GOT3 (cell line): ENCODE data around the gene GLI3.
A peak's percentile ranks its signal among the peaks of the same experiment; 100 is the strongest.

Experiments used
- DNase-seq: peaks from one replicate; lab custom pipeline; 2025; ENCODE audit warnings: mixed read lengths; lab: John Stamatoyannopoulos, UW

GLI3 gene

DNA sequence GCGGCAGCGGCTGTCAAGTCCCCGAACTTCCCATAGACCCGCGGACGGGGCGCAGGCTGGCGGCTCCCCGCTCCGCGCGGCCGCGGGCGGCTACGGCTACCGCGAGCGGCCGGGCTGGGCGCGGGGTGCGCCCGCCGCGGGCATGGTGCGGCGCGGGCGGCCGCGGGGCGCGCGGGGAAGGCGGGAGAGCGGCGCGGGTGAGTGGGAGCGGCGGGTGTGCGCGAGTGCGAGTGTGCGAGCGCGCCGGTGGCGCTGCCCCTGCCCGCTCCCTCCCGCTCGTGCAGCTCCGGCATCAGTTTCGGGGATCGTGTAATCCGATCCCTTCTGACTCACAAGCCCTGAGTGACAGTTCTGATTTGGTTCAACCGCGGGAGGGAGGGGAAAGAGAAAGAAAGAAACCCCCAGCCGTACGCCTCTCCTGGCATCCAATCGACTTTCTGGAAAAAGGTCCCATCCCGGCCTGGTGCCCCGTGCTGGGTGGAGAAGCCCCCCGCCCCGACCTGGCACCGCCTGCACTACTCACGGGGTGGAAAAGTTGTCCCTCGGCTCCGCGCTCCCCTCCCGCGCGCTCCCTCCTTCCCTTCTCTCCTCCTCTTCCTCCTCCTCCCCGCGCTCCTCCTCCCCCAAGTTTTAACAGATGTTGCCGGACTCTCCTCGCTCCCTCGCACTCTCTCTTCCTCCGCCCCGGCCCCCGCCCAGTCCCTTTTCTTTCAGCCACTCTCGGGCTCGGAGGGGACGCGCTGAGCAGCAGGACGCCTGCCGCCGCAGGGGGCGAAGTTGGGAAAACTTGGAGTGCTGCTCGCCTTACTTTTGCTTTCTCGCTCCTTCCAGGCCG lies at the start of gene GLI3:
Gene GLI3, minus strand, starts transcription at position 234 of the 835 bp plus-strand sequence. CDS start 13,956 bp downstream, outside the sequence.
- peak; percentile 76 for DNase-seq

DNA sequence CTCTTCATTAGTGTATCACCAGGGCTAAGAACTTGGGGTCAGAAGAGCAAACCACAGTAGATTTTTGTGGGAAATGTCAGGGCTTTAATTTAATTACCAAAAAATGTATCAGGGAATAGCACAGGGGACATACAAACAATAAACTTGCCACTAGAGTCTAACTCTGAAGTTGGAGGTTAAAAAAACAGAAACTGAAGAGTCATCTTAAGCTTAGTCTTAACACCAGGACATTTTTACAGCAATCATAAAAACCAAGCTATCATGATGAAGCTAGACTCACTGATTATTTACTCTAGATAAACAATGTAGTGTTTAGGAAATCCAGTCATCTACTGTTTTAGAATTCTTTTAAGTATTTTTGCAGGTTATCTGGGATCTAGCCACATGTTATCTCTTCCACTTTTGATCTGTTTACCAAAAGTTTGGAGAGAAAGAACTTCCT lies 48.4 kb upstream of the GLI3 start:
- DNase-seq: no peak

DNA sequence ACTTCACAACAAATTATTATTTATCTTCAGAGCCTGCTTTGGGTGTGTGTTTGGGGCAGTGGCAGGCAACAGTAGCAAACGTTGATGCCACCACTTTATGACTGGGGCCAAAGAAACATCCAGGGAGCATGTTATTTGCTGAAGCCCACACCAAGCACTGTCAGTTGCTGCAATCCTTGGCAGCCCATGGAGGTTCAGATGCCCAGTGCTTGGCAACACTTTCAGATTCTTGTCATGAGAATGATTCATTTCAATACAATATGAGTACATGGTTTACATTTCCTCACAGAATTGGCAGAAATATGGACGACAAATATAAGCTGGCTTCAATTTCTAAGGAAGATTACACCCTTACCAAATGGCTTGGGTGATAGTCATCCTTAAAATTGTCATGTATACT lies 46.5 kb upstream of the GLI3 start:
- no peak for DNase-seq

DNA sequence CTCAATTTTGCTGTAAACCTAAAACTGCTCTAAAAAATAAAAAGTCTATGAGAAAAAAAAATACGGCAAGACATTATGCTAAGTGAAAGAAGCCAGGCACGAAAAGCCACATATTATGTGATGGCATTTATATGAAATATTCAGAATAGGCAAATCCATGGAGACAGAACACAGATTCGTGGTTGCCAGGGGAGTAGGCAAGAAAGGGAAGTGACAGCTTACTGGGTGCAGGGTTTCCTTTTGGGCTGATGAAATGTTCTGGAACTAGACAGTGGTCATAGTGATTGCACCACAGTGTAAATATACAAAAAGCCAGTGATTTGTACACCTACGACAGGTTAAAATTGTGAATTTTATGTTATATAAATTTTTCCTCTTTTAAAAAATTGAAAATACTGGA lies 41.3 kb upstream of the GLI3 start:
- DNase-seq: no peak

DNA sequence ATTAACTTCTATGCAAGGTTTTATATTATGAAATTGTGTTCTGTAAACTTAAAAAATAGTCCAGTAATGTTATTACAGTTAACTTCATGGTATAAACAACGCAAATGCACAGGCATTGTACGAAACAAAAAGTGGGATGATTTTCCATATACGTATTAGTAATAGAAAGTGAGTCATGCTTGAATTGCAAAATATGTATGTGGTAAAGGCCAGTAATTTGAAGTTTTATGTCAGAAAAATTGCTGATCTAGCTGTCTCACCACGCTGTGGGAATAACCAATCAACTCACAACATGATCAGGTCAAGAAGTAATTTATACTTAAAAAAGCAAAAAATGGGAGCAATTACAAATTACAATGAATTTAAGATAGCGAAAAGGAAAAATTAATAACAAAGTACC lies 37.0 kb upstream of the GLI3 start:
- DNase-seq: no peak

DNA sequence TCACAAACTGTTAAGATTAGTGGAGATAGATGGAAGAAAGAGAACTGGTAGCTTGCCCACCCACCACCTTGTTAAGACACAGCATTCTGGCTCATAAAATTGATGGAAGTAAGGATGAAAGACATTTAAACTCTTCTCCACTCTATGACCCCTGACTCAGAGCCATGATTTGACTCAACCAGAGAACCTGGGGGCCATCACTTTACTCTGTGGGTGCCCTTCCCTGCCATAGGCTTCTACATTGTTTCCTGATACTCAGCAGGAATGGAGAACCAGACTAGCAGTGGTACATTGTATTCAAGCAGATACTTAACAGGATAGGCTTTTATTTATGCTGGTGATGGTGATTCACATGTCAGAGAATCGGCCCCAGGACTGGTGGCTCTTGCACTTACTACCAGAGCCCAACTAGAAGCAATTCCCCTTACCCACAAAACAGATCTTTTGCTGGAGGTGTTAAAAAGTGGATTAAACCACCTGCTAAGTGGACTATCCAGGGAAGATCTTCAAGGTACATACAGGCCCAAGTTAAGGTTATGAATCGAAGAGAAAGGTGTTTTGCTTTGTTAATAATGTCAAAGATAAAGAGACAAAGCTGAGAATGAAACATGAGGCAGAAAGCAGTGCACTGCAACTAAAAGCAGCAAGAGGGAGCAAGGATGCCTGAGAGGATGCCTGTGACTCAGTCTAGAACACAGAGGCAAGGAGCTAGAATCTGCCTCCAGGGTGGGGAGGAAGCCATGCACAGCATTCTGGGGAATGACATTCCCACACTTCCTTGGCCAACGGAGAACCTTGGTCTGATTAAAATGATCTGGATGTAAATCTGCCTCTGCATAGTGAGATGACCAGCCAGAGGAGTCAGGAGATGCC lies 36.0 kb upstream of the GLI3 start:
- no peak for DNase-seq

DNA sequence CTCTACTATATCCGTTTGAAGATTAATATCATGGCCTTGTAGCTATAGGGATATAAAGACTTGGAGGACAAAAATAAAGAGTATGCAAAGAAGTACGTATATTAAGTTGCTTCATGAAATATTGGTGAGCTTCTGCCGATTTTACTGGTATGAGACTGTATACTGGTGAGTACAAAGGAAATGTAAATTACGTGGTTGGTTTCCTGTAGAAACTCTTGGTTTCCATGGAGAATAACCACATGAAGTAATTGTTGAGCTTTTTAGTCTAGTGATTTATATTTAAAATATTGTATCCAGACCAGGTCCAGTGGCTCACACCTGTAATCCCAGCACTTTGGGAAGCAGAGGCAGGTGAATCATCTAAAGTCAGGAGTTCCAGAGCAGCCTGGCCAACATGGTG lies 32.2 kb upstream of the GLI3 start:
- no peak for DNase-seq

DNA sequence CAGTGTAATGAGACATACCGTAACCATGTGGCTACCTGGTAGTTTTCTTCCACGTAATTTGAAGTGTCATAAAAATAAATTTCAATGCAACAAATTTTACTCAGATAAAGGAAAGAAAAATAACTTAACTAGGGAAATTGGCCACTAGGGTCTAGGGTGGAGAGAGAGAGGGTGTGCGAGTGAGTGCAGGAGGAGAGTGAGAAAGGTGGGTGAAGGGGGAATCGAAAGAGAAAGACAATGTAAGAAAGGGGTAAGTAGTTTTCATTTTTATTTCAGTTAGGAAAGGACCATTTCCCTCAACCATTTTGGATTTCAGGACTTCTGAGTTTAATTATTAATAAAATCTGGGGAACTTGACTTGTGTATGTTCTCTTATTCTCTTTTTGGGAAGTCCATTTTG lies 27.7 kb upstream of the GLI3 start:
- DNase-seq: no peak

DNA sequence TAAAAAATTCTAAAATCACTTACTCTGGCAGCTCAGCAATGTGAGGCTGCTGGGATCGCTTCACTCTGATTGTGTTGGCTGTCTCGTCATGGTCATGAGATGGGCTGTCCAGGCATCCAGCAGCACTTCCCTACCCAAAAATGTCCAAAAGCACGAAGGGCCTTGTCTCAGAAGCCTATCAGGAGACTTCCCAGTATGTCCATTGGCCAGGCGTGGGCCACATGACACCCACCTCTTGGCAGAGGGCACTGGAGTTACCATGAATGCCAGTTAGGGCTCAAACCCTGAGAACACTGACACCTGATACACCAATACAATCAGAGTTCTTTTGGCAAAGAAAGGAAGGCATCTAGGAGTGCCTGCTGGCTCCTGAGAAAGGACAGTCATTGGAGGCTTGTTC lies 27.0 kb upstream of the GLI3 start:
- DNase-seq: no peak

DNA sequence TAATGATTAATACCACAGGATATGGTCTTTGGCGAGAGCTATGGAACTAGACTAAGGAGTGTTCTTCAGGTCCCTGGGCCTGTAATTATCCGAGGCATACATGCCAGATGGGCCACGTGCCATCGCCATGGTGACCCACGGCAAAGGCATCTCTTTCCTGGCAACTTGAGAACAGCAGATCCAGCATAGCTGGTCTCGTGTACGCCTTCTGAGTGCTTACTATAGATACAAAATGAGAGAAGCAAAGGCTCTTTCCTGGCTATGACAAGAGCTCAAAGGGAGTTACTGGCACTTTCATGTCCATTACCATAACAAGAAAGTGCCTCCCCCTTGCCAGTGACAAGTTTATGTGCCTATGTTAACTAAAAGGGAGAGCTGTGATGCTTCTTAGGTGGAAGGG lies 26.0 kb upstream of the GLI3 start:
- no peak for DNase-seq

DNA sequence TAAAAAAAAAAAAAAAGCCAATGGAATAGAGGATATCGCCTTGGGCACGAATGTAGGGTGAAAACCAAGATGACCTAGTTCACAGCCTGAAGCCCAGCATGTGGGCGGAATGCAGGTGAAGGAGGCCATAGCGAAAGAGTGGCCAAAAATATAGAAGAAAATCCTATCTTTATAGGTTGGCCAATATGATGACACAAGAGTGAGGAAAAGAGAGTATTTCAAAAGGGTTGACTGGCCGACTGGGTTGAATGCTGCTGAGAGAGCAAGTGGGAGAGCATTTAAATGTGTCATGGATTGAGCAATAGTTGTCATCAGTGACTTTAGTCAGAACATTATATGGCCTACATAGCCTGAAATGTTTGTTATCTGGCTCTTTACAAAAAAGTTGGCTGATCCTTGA lies 17.2 kb upstream of the GLI3 start:
- DNase-seq: no peak

DNA sequence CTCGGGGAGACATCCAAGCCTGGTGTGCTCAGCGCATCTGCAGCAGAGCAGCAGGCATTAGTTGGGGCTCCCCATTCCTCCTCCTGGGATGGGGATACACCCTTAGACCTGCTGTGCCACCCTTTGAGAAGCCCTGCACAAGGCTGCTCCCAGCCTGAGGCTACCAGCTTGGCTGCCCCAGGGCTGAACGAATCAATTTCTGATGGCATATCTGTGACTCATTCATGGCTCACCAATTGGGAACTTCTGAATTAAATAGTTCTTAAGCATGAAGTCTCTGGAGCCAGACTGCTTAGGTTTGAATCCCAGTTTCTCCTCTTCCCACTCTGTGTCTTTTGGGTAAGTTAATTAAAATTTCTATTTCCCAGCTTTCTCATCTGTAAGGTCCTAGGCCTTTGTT lies 16.3 kb upstream of the GLI3 start:
- no peak for DNase-seq

DNA sequence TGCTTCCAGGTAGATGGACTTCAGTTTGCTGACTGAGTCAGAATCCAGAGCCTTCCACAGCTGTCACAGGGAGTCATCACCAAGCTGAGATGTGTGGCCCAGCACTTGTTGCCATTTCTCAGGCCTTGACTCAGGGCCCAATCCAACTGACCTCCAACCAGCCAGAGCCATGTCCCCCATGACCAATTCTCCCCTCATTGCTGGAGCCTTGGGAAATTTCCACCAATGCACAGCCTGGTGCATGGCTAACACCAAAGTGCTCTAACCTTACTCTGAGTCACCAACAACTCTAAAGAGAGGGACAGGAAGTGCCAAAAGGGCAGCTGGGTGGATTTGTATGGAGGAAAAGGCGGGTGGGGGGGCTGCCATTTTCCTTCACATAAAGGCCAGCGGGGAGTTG lies 13.4 kb upstream of the GLI3 start:
- no peak for DNase-seq

DNA sequence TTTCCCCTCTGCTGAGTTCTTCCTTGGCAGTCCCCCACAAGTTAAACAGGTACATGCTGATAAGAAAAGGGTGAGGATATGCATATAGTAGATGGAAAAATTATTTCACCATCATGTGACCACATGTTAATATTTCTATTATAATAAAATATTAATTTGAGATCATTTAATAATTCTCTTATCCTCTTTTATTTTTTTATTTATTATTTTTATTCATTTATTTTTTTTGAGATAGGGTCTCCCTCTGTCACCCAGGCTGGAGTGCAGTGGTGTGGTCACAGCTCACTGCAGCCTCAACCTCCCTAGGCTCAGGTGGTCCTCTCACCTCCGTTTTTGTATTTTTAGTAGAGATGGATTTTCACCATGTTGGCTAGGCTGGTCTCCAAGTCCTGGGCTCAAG lies 11.6 kb upstream of the GLI3 start:
- DNase-seq: no peak

DNA sequence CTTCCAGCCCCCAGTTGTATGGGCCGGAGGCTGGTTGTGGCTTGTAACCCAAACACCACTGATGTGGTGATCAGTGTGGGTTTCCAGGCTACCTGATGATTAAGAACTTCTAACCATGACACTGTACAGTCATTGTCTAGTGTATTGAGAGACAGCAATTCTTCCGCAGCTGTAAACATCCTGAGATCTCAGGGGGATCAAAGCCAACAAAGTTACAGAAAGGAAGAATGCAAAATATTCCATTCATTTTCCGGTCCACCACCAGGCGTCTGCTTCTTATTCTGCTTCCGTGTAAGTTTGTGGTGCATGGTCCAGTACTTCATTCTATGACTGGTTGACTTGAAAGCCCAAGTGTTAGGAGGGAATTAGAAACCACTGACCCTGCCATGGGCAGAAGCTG lies 10.3 kb upstream of the GLI3 start:
- DNase-seq: no peak

DNA sequence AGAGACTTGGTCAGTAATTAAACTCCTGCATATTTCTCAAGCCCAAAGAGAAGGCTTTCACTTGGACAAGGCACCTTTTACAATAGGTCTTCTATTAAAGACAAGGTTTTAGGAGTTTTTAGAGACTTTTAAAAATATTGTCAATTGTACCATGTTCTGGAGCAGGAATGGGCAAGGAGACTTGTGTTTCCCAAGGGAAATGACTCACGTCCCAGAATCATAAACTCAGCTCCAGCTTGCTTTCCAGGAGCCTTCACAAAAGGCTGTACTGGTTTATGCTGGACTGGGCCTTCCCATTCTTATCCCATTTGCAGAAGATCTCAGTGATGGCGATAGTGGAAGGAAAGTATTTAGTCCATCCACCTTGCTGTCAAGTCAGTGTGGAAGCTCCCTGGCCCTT lies 7.8 kb upstream of the GLI3 start:
- DNase-seq: no peak

DNA sequence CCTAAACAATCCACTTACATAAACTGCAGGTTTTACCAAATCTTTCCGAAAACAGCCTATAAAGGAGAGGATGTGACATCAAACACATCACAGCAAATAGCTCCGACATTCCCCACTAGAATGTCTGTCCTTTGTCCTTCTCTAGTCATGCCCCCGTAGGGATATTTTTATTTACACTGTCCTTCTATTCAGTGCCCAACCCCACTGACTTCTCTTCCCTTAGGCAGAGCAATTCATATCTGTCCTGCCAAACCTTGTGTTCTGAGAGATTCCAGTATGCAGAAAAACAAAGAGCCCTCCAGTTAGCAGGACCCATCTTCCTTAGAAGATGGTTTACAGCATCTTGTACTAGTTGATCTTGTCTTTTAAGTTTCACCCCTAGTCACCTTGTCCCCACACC lies 5.4 kb upstream of the GLI3 start:
- DNase-seq: no peak

DNA sequence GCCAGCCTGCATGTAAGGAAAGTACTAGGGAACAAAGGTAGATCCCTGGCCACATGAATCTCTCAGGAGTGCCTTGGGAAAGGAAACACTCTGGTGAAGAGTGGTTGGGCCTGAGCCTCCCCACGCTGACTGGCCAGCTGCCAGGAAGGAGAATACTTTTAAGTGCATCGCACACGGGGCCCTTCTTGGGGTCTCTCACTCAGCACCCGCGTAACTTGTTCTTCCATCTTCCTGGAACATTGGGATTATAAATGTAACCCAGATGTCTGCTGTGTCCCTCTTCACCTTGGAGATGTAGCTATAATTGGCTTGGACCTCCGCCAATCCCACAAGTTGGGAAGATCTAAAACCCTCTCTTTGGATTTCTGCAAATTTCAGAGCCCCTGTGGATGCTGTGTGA lies 4.4 kb upstream of the GLI3 start:
- no peak for DNase-seq

DNA sequence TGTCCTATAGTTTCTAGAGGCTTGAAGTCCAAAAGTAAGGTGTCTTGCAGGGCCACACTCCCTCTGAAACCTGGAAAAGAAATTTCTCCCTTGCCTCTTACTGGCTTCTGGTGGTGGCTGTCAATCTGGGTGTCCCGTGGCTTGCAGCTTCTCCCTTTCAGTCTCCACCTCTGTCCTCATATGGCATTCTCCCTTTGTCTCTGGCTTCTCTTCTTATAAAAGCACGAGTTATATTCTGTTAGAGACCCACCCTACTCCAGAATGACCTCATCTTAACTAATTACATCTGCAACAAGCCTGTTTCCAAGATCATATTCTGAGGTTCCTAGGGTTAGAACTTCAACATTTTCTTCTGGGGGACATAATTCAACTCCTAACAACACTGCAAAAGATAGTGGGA lies 3.4 kb upstream of the GLI3 start:
- DNase-seq: no peak

DNA sequence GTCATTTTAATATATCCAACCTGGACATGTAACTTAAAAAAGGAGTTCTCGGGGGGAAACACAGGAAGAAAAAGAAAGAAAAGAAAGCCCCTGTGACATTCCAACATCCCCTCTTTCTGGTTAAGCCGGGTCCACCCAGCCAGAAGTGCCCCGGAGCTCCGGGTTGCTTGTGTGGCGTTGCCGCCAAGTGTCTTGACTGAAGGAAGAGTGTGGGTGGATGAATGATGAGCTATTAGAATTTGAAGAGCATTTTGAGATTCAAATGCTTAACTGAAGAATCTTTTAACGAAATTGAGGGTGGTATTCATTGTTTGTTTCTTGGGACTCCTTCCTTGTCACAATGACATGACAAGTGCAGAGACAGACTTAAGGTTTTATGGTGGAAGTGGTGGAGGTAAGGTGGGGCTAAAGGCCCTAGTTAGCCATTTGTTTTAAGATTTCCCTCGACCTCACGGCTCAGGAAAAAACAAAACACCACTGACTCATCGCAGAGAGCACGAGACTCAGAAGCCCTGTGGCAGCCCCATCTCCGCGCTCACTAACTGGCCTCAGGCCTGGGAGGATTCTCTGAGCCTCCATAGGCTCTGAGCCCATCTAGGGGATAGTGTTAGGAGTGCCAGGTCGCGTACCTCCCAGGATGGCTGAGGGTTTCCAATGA lies 1.8 kb upstream of the GLI3 start:
- DNase-seq: no peak

DNA sequence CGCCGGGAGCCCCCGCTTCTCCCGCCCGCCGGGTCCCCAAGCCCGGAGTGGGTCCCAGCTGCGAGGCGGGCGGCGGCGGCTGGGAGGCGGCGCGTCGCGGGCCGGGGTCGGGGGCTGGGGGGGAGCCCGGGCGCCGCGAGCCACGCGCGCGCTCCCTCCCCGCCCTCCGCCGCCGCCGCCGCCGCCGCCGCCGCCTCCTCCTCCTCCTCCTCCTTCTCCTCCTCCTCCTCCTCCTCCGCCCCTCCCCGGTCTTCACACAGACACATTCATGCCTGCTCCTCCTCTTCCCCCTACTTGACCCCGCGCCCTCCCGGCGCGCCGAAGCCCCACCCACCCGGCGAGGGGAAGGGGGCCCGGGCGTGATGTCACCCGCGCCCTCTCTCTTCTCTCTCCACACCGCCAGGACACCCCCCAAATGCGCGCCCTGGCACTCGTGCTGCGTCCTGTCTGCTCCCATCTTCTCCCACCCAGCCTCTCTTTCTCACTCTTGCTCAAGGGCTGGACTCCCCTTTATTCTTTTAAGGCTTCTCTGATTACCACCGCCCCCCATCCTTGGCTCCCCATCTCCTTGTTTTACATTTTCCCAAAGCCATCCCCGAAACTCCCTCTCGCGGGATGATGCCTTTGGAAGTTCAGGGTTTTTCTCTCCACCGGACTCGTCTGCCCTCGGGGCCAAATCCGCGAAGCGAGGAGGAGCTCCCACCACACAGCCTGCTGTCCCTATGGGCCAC lies 967 bp upstream of the GLI3 start:
- DNase-seq: no peak
